Suprapubic skin (tissue), 3 donors: ENCODE data around the gene RIPOR3.
"Not testable (repeated sequence)": the region's sequence is repeated elsewhere in the genome, so short reads cannot be mapped to it uniquely, and the experiment has no call there.

Experiments
- CTCF ChIP-seq, 2 donors: fragments of 200-600 bp in 1 of 2; fragments of 450-650 bp in 1 of 2; sonication (generic) in 1 of 2; IDR thresholded peaks; one replicate each; pipeline ENCODE4 v1.5.1; 2016 to 2019; ENCODE audit warnings: antibody characterized with exemption in 2 of 2, mild to moderate bottlenecking in 1 of 2, moderate library complexity in 1 of 2
- EP300 ChIP-seq: sonication (generic); formaldehyde crosslinking; IDR thresholded peaks from one replicate; pipeline ENCODE4 v1.6.1; 2017; ENCODE audit warnings: antibody characterized with exemption

GRCh38 chr20:50698255-50698654 is 6.9 kb upstream of the RIPOR3 start:
- not testable (repeated sequence) for TF ChIP-seq EP300; CTCF (IDR thresholded peaks at IDR 0.05)
